Measurements from ENCODE around the gene NDE1. TPM values are rescaled to one million over a fixed set of nuclear protein-coding genes. Genes with fewer than 3 reads are reported as not detected.

The NDE1 gene
- total and polyA plus RNA-seq, 3 experiments from 2014 or later: 55.9 to 123 (median 113) TPM

GRCh38 chr16:15770107-15770506, 120.1 kb downstream of the NDE1 start:
- H3K4me3 Mint-ChIP-seq: no peak overlapping the region
- peaks cover 7 to 15% of the 10 kb centered on the region in 2 donors for H3K27me3 Mint-ChIP-seq
- no peaks in the 10 kb centered on the region for H3K9me3 Mint-ChIP-seq
- CTCF ChIA-PET: no interaction called here
- no peaks in the 10 kb centered on the region for H3K36me3 Mint-ChIP-seq
- Histone ChIP-seq H3K27ac (ENCODE audit: low read depth, low read length) (no peak overlapping the region), H3K27me3 (ENCODE audit: insufficient read depth, low read length, poor library complexity, severe bottlenecking) (no peaks in the 10 kb centered on the region), H3K36me3 (ENCODE audit: insufficient read depth, low read length) (no peaks in the 10 kb centered on the region), H3K4me3 (ENCODE audit: low read length) (no peak overlapping the region), H3K4me1 (ENCODE audit: insufficient read depth, low read length) (no peaks in the 10 kb centered on the region), H3K9me3 (ENCODE audit: low read length) (no peaks in the 10 kb centered on the region)
- H3K27ac Mint-ChIP-seq: no peak overlapping the region
- no peak for DNase-seq
- no peaks in the 10 kb centered on the region for H3K4me1 Mint-ChIP-seq
- POLR2A ChIA-PET: no interaction called here

GRCh38 chr16:15770512-15770911, 120.5 kb downstream of the NDE1 start:
- no peaks in the 10 kb centered on the region for H3K36me3 ChIP-seq (ENCODE audit: insufficient read depth, low read length)
- Mint-ChIP-seq H3K9me3 (no peaks in the 10 kb centered on the region), H3K27ac (no peak overlapping the region), H3K27me3 (peaks cover 8 to 13% of the 10 kb centered on the region in 2 donors), H3K4me3 (no peak overlapping the region), H3K36me3 (no peaks in the 10 kb centered on the region), H3K4me1 (no peaks in the 10 kb centered on the region)
- no peaks in the 10 kb centered on the region for H3K4me1 ChIP-seq (ENCODE audit: insufficient read depth, low read length)
- ChIA-PET POLR2A (no interaction called here), CTCF (no interaction called here)
- no peaks in the 10 kb centered on the region for H3K9me3 ChIP-seq (ENCODE audit: low read length)
- H3K27me3 ChIP-seq (ENCODE audit: insufficient read depth, low read length, poor library complexity, severe bottlenecking): no peaks in the 10 kb centered on the region
- H3K27ac ChIP-seq (ENCODE audit: low read depth, low read length): no peak overlapping the region
- no peak for DNase-seq
- no peak overlapping the region for H3K4me3 ChIP-seq (ENCODE audit: low read length)

GRCh38 chr16:15771694-15772093, 121.6 kb downstream of the NDE1 start:
- no peak for DNase-seq
- Histone ChIP-seq H3K36me3 (ENCODE audit: insufficient read depth, low read length) (no peaks in the 10 kb centered on the region), H3K4me1 (ENCODE audit: insufficient read depth, low read length) (no peaks in the 10 kb centered on the region), H3K27ac (ENCODE audit: low read depth, low read length) (no peak overlapping the region), H3K4me3 (ENCODE audit: low read length) (no peak overlapping the region), H3K27me3 (ENCODE audit: insufficient read depth, low read length, poor library complexity, severe bottlenecking) (no peaks in the 10 kb centered on the region), H3K9me3 (ENCODE audit: low read length) (no peaks in the 10 kb centered on the region)
- ChIA-PET CTCF (no interaction called here), POLR2A (no interaction called here)
- no peaks in the 10 kb centered on the region for H3K9me3 Mint-ChIP-seq
- H3K27ac Mint-ChIP-seq: no peak overlapping the region
- peaks cover 10 to 13% of the 10 kb centered on the region in 2 donors for H3K27me3 Mint-ChIP-seq
- H3K4me3 Mint-ChIP-seq: no peak overlapping the region
- H3K4me1 Mint-ChIP-seq: no peaks in the 10 kb centered on the region
- no peaks in the 10 kb centered on the region for H3K36me3 Mint-ChIP-seq

GRCh38 chr16:15772579-15773293, 122.7 kb downstream of the NDE1 start:
- CTCF ChIA-PET: interaction anchor here (1.5 kb wide), 1 partner anchor 10 kb away, joined by 3 read pairs; no protein-coding TSS in a partner anchor

GRCh38 chr16:15773968-15774367, 123.9 kb downstream of the NDE1 start:
- no peaks in the 10 kb centered on the region for H3K9me3 ChIP-seq (ENCODE audit: low read length)
- H3K4me3 Mint-ChIP-seq: no peak overlapping the region
- CTCF ChIA-PET: no interaction called here

More at GRCh38 chr16:15772579-15773293, 122.7 kb downstream of the NDE1 start:
- no peak overlapping the region for H3K4me3 ChIP-seq (ENCODE audit: low read length)
- no peak overlapping the region for H3K27ac ChIP-seq (ENCODE audit: low read depth, low read length)
- no peaks in the 10 kb centered on the region for H3K9me3 Mint-ChIP-seq
- H3K4me3 Mint-ChIP-seq: no peak overlapping the region
- H3K27me3 ChIP-seq (ENCODE audit: insufficient read depth, low read length, poor library complexity, severe bottlenecking): no peaks in the 10 kb centered on the region
- no peak overlapping the region for H3K27ac Mint-ChIP-seq
- H3K9me3 ChIP-seq (ENCODE audit: low read length): no peaks in the 10 kb centered on the region
- H3K4me1 ChIP-seq (ENCODE audit: insufficient read depth, low read length): no peaks in the 10 kb centered on the region
- H3K36me3 ChIP-seq (ENCODE audit: insufficient read depth, low read length): no peaks in the 10 kb centered on the region
- POLR2A ChIA-PET: no interaction called here
- H3K36me3 Mint-ChIP-seq: no peaks in the 10 kb centered on the region
- H3K27me3 Mint-ChIP-seq: peaks cover 9 to 18% of the 10 kb centered on the region in 2 donors
- no peak for DNase-seq
- H3K4me1 Mint-ChIP-seq: no peaks in the 10 kb centered on the region

GRCh38 chr16:15775209-15775608, 125.2 kb downstream of the NDE1 start:
- no peaks in the 10 kb centered on the region for H3K36me3 Mint-ChIP-seq
- H3K36me3 ChIP-seq (ENCODE audit: insufficient read depth, low read length): no peaks in the 10 kb centered on the region
- no peaks in the 10 kb centered on the region for H3K27me3 ChIP-seq (ENCODE audit: insufficient read depth, low read length, poor library complexity, severe bottlenecking)
- no peaks in the 10 kb centered on the region for H3K4me1 Mint-ChIP-seq
- H3K9me3 ChIP-seq (ENCODE audit: low read length): no peaks in the 10 kb centered on the region
- no peaks in the 10 kb centered on the region for H3K4me1 ChIP-seq (ENCODE audit: insufficient read depth, low read length)
- ChIA-PET POLR2A (no interaction called here), CTCF (no interaction called here)
- no peak overlapping the region for H3K4me3 Mint-ChIP-seq
- no peak overlapping the region for H3K27ac ChIP-seq (ENCODE audit: low read depth, low read length)
- H3K27ac Mint-ChIP-seq: no peak overlapping the region
- peaks cover 6 to 24% of the 10 kb centered on the region in 2 donors for H3K27me3 Mint-ChIP-seq
- no peak for DNase-seq
- H3K4me3 ChIP-seq (ENCODE audit: low read length): no peak overlapping the region
- H3K9me3 Mint-ChIP-seq: no peaks in the 10 kb centered on the region

More at GRCh38 chr16:15773968-15774367, 123.9 kb downstream of the NDE1 start:
- H3K27ac Mint-ChIP-seq: no peak overlapping the region
- H3K9me3 Mint-ChIP-seq: no peaks in the 10 kb centered on the region
- no peak overlapping the region for H3K4me3 ChIP-seq (ENCODE audit: low read length)
- no peak for DNase-seq
- H3K27me3 Mint-ChIP-seq: peaks cover 9 to 24% of the 10 kb centered on the region in 2 donors
- H3K36me3 Mint-ChIP-seq: no peaks in the 10 kb centered on the region
- H3K27me3 ChIP-seq (ENCODE audit: insufficient read depth, low read length, poor library complexity, severe bottlenecking): no peaks in the 10 kb centered on the region
- no peak overlapping the region for H3K27ac ChIP-seq (ENCODE audit: low read depth, low read length)
- POLR2A ChIA-PET: no interaction called here
- no peaks in the 10 kb centered on the region for H3K4me1 Mint-ChIP-seq
- H3K4me1 ChIP-seq (ENCODE audit: insufficient read depth, low read length): no peaks in the 10 kb centered on the region
- H3K36me3 ChIP-seq (ENCODE audit: insufficient read depth, low read length): no peaks in the 10 kb centered on the region

- no peaks in the 10 kb centered on the region for H3K4me1 ChIP-seq (ENCODE audit: insufficient read depth, low read length)
- H3K9me3 ChIP-seq (ENCODE audit: low read length): no peaks in the 10 kb centered on the region
- no peak overlapping the region for H3K4me3 ChIP-seq (ENCODE audit: low read length)
- Mint-ChIP-seq H3K4me1 (no peaks in the 10 kb centered on the region), H3K27me3 (peaks cover 6 to 24% of the 10 kb centered on the region in 2 donors), H3K27ac (no peak overlapping the region), H3K36me3 (no peaks in the 10 kb centered on the region), H3K4me3 (no peak overlapping the region), H3K9me3 (no peaks in the 10 kb centered on the region)
- POLR2A ChIA-PET: no interaction called here
- CTCF ChIA-PET: no interaction called here
- no peaks in the 10 kb centered on the region for H3K27me3 ChIP-seq (ENCODE audit: insufficient read depth, low read length, poor library complexity, severe bottlenecking)
- no peak overlapping the region for H3K27ac ChIP-seq (ENCODE audit: low read depth, low read length)
- no peak for DNase-seq
- H3K36me3 ChIP-seq (ENCODE audit: insufficient read depth, low read length): no peaks in the 10 kb centered on the region
These were observed 125.7 kb downstream of the NDE1 start for GRCh38 chr16:15775663-15776304.

All from CD8-positive, alpha-beta memory T cell (primary cell).